ENCODE measurements around the gene PPP3CA. TPM values are rescaled to one million over a fixed set of nuclear protein-coding genes. Genes with fewer than 3 reads are reported as not detected.

PPP3CA gene
- total and polyA plus RNA-seq, 3 donors from 2014 or later: 19.1 to 44.5 (median 39.1) TPM

DNA sequence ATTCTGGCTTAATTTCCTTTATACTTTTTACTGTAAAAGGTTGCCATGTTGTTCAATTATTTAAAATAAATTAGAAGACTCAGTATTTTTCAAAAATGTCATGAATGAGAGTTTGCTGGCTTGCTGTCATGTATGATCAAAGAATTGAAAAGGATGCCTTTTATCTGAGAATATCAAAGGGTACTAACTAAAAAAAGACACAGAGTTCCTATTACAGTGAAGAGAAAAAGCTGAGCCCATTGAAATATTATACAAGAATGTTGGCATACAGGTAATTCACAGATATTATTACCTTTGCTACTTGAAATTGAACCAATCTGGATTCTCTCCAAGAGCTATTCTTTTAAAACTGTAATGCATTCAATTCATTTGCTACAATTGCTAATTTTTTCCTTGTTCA lies 200.0 kb downstream of the PPP3CA start:
- H3K27ac ChIP-seq: no peak overlapping the region
- no peak overlapping the region for H3K4me3 ChIP-seq
- no peaks in the 10 kb centered on the region for H3K27me3 ChIP-seq
- no peaks in the 10 kb centered on the region for H3K36me3 ChIP-seq (ENCODE audit: low read depth, missing control alignments)
- no peak for TF ChIP-seq POLR2A (IDR thresholded peaks at IDR 0.05)
- TF ChIP-seq, protein P1, sequence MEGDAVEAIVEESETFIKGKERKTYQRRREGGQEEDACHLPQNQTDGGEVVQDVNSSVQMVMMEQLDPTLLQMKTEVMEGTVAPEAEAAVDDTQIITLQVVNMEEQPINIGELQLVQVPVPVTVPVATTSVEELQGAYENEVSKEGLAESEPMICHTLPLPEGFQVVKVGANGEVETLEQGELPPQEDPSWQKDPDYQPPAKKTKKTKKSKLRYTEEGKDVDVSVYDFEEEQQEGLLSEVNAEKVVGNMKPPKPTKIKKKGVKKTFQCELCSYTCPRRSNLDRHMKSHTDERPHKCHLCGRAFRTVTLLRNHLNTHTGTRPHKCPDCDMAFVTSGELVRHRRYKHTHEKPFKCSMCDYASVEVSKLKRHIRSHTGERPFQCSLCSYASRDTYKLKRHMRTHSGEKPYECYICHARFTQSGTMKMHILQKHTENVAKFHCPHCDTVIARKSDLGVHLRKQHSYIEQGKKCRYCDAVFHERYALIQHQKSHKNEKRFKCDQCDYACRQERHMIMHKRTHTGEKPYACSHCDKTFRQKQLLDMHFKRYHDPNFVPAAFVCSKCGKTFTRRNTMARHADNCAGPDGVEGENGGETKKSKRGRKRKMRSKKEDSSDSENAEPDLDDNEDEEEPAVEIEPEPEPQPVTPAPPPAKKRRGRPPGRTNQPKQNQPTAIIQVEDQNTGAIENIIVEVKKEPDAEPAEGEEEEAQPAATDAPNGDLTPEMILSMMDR (IDR thresholded peaks at IDR 0.05): no peak
- intact Hi-C loops (cut with DNase I; ENCODE audit: low total_unique reads): no loop called here
- no peak for DNase-seq
- H3K9me3 ChIP-seq: no peaks in the 10 kb centered on the region
- peaks cover 6% of the 10 kb centered on the region for H3K4me1 ChIP-seq

GRCh38 chr4:101145021-101145420 lies 202.3 kb downstream of the PPP3CA start:
- H3K27me3 ChIP-seq: no peaks in the 10 kb centered on the region
- H3K27ac ChIP-seq: no peak overlapping the region
- peaks cover 6% of the 10 kb centered on the region for H3K4me1 ChIP-seq
- H3K36me3 ChIP-seq (ENCODE audit: low read depth, missing control alignments): no peaks in the 10 kb centered on the region
- no peak overlapping the region for H3K4me3 ChIP-seq
- intact Hi-C loops (cut with DNase I; ENCODE audit: low total_unique reads): no loop called here
- H3K9me3 ChIP-seq: no peaks in the 10 kb centered on the region
- TF ChIP-seq, protein P1 (IDR thresholded peaks at IDR 0.05): no peak
- no peak for TF ChIP-seq POLR2A (IDR thresholded peaks at IDR 0.05)
- DNase-seq: no peak

- no peak overlapping the region for H3K4me3 ChIP-seq
- H3K27me3 ChIP-seq: no peaks in the 10 kb centered on the region
- no peak overlapping the region for H3K27ac ChIP-seq
- no peaks in the 10 kb centered on the region for H3K36me3 ChIP-seq (ENCODE audit: low read depth, missing control alignments)
- DNase-seq: no peak
- intact Hi-C loops (cut with DNase I; ENCODE audit: low total_unique reads): no loop called here
- 90 to 96% methylated on average over 4 of the region's 4 CpGs for WGBS, 2 donors
- TF ChIP-seq, protein P1 (IDR thresholded peaks at IDR 0.05): no peak
- TF ChIP-seq POLR2A (IDR thresholded peaks at IDR 0.05): no peak
- H3K9me3 ChIP-seq: no peaks in the 10 kb centered on the region
- H3K4me1 ChIP-seq: no peaks in the 10 kb centered on the region
Observed at GRCh38 chr4:101142259-101142658, 205.1 kb downstream of the PPP3CA start.

GRCh38 chr4:101141855-101142254 lies 205.5 kb downstream of the PPP3CA start:
- Histone ChIP-seq H3K27ac (no peak overlapping the region), H3K4me3 (no peak overlapping the region), H3K36me3 (ENCODE audit: low read depth, missing control alignments) (no peaks in the 10 kb centered on the region), H3K4me1 (no peaks in the 10 kb centered on the region), H3K27me3 (no peaks in the 10 kb centered on the region), H3K9me3 (no peaks in the 10 kb centered on the region)
- intact Hi-C loops (cut with DNase I; ENCODE audit: low total_unique reads): no loop called here
- DNase-seq: no peak
- TF ChIP-seq, protein P1 (IDR thresholded peaks at IDR 0.05): no peak
- TF ChIP-seq POLR2A (IDR thresholded peaks at IDR 0.05): no peak
- WGBS, 2 donors: 91 to 92% methylated on average over 4 of the region's 4 CpGs

DNA sequence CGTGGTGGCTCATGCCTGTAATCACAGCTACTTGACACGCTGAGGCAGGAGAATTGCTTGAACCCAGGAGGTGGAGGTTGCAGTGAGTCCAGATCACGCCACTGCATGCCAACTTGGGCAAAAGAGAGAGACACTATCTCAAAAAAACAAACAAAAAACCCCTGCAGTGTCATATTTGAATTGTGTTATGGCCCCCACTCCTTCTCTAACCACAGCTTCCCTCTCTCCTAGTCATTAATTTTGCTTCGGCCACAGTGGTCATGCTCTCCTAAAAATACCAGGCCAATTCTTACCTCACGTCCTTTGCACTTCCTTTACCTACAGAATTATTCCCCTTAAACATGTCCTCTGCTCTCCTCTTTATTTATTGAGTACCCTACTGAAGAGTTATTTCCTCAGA lies 206.1 kb downstream of the PPP3CA start:
- no peaks in the 10 kb centered on the region for H3K27me3 ChIP-seq
- WGBS, 2 donors: 93 to 95% methylated on average over 5 of the region's 5 CpGs
- H3K27ac ChIP-seq: no peak overlapping the region
- H3K36me3 ChIP-seq (ENCODE audit: low read depth, missing control alignments): no peaks in the 10 kb centered on the region
- DNase-seq: no peak
- H3K9me3 ChIP-seq: no peaks in the 10 kb centered on the region
- no peak overlapping the region for H3K4me3 ChIP-seq
- intact Hi-C loops (cut with DNase I; ENCODE audit: low total_unique reads): no loop called here
- TF ChIP-seq POLR2A (IDR thresholded peaks at IDR 0.05): no peak
- TF ChIP-seq, protein P1 (IDR thresholded peaks at IDR 0.05): no peak
- no peaks in the 10 kb centered on the region for H3K4me1 ChIP-seq
